ENCODE results near the gene SNX6. TPM values are rescaled to one million over a fixed set of nuclear protein-coding genes. Genes with fewer than 3 reads are reported as not detected.

Gene SNX6
- total and polyA plus RNA-seq, 2 experiments from 2014 or later, result 110 to 157 TPM

- no peak for TF ChIP-seq REST (IDR thresholded peaks at IDR 0.05; ENCODE audit: unreplicated experiment)
- TF ChIP-seq POLR2AphosphoS5 (IDR thresholded peaks at IDR 0.05; ENCODE audit: low read depth), result no peak
- no peak for TF ChIP-seq ZNF114 (CRISPR knock-in tag; IDR thresholded peaks at IDR 0.05)
- no peak for TF ChIP-seq EZH2phosphoT487 (IDR thresholded peaks at IDR 0.05; ENCODE audit: unreplicated experiment)
Observed at GRCh38 chr14:34593740-34594375, 36.1 kb downstream of the SNX6 start (continued).

GRCh38 chr14:34592623-34593022 is 37.3 kb downstream of the SNX6 start:
- Histone ChIP-seq H3K9me2 (ENCODE audit: insufficient read depth) (no peaks in the 10 kb centered on the region), H4K20me1 (replicated peaks; ENCODE audit: insufficient read depth) (no peaks in the 10 kb centered on the region), H3K4me2 (no peak overlapping the region), H3K79me2 (replicated peaks; ENCODE audit: insufficient read depth) (no peaks in the 10 kb centered on the region), H2AFZ (no peak overlapping the region), H3K36me3 (ENCODE audit: insufficient read depth) (peaks cover 53% of the 10 kb centered on the region), H3K27me3 (ENCODE audit: insufficient read depth) (no peaks in the 10 kb centered on the region), H3F3A (replicated peaks; ENCODE audit: low read depth) (no peaks in the 10 kb centered on the region), H3K27ac (ENCODE audit: low read depth) (no peak overlapping the region), H3K4me3 (no peak overlapping the region), H3K4me1 (ENCODE audit: insufficient read depth) (no peaks in the 10 kb centered on the region)
- no peak overlapping the region for H3K4me3 Mint-ChIP-seq
- no peaks in the 10 kb centered on the region for H3K9me3 Mint-ChIP-seq
- no peaks in the 10 kb centered on the region for H3K4me1 Mint-ChIP-seq
- H3K27ac Mint-ChIP-seq, result no peak overlapping the region
- ATAC-seq (no peak), DNase-seq (ENCODE audit: low spot score) (no peak)
- peaks cover 2% of the 10 kb centered on the region for H3K27me3 Mint-ChIP-seq (ENCODE audit: insufficient read depth, low read depth, poor library complexity)
- H3K36me3 Mint-ChIP-seq (ENCODE audit: low read depth), result peaks cover 69% of the 10 kb centered on the region
- no peak for TF ChIP-seq EZH2phosphoT487 (IDR thresholded peaks at IDR 0.05; ENCODE audit: unreplicated experiment)
- TF ChIP-seq ZNF114 (CRISPR knock-in tag; IDR thresholded peaks at IDR 0.05), result no peak
- no peak for TF ChIP-seq JUNB (IDR thresholded peaks at IDR 0.05; ENCODE audit: unreplicated experiment)
- no peak for TF ChIP-seq STAT1 (IDR thresholded peaks at IDR 0.05; ENCODE audit: unreplicated experiment)
- TF ChIP-seq ZNF462 (CRISPR knock-in tag; IDR thresholded peaks at IDR 0.05), result no peak
- no peak for TF ChIP-seq EZH2 (IDR thresholded peaks at IDR 0.05; ENCODE audit: low read depth, unreplicated experiment)
- no peak for TF ChIP-seq CREB1 (CRISPR knock-in tag; IDR thresholded peaks at IDR 0.05; ENCODE audit: low read depth)
- no peak for TF ChIP-seq ETS1 (IDR thresholded peaks at IDR 0.05)
- TF ChIP-seq REST (IDR thresholded peaks at IDR 0.05; ENCODE audit: unreplicated experiment), result no peak
- no peak for TF ChIP-seq POLR2AphosphoS5 (IDR thresholded peaks at IDR 0.05; ENCODE audit: low read depth)
